HepG2 (cell line): Measurements from ENCODE around the gene CYRIA. TPM values are rescaled to one million over a fixed set of nuclear protein-coding genes. Genes with fewer than 3 reads are reported as not detected.

Experiments
- ATAC-seq: fragments of 200-7000 bp; cut with Tn5 transposase; 3 replicates; pipeline ENCODE4 v1.9.1; 2020; ENCODE audit warnings: mild to moderate bottlenecking, moderate library complexity
- BruUV-seq: library from RNA; stranded (reverse); fragments of 400-500 nt; replicated peaks from 2 replicates; lab custom pipeline; 2021; lab: Mats Ljungman, UMichigan
- CTCF ChIA-PET: fragments of 300-600 bp; formaldehyde crosslinking; extraction: SDS; loops from one replicate; lab custom pipeline; 2021; ENCODE audit warnings: low total read pairs, inconsistent platforms, low intra/inter-chr PET ratio; lab: Yijun Ruan, JAX
- POLR2A ChIA-PET: fragments of 350-600 bp; sonication (Branson Sonifier 250); formaldehyde crosslinking; loops from one replicate; lab custom pipeline; 2020; ENCODE audit warnings: antibody characterized with exemption, inconsistent platforms; lab: Yijun Ruan, JAX
- DNase-seq: peaks from one replicate; pipeline ENCODE4 v3.0.0-alpha.2; 2015; ENCODE audit warnings: low spot score
- FAIRE-seq: peaks from 3 replicates; lab custom pipeline; 2011; peaks lifted over from hg19 to GRCh38; lab: Jason Lieb, UNC
- H2AFZ ChIP-seq: one replicate; pipeline ENCODE4 v1.6.1; 2011; ENCODE audit warnings: low read length, inconsistent platforms
- H3K27ac ChIP-seq: fragments of 300-600 bp; 3 replicates; pipeline ENCODE4 v1.8.0; 2011; ENCODE audit warnings: mixed run types, mild to moderate bottlenecking, mixed read lengths, low read length, inconsistent platforms; ENCODE audit not compliant: insufficient read depth; ENCODE audit errors: extremely low read length
- H3K27me3 ChIP-seq, 2 experiments: fragments of 200-600 bp in 1 of 2; 2 replicates in 1 of 2; 3 replicates in 1 of 2; pipeline versions ENCODE4 v1.6.0 to v1.8.0; 2011; ENCODE audit warnings: low read length in 2 of 2, mild to moderate bottlenecking in 2 of 2, moderate library complexity in 2 of 2, inconsistent platforms in 1 of 2; ENCODE audit not compliant: insufficient read depth in 2 of 2, control insufficient read depth in 1 of 2
- H3K36me3 ChIP-seq, 2 experiments: fragments of 200-600 bp in 1 of 2; replicated peaks in 1 of 2; 2 replicates in 1 of 2; 3 replicates in 1 of 2; pipeline versions ENCODE4 v1.5.1 to v1.8.0; 2011; ENCODE audit warnings: low read length in 2 of 2, inconsistent platforms in 1 of 2; ENCODE audit not compliant: insufficient read depth in 2 of 2, control insufficient read depth in 1 of 2
- H3K4me1 ChIP-seq: 2 replicates; pipeline ENCODE4 v1.5.1; 2012; ENCODE audit warnings: low read length, inconsistent platforms; ENCODE audit not compliant: insufficient read depth
- H3K4me2 ChIP-seq: 2 replicates; pipeline ENCODE4 v1.6.0; 2011; ENCODE audit warnings: low read depth, low read length, inconsistent platforms
- H3K4me3 ChIP-seq, 3 experiments: fragments of 200-600 bp in 1 of 3; sonication (generic), shearing (Covaris generic) in 1 of 3; replicated peaks in 1 of 3; 2 replicates each; pipeline ENCODE4 v1.5.1; 2011 to 2016; ENCODE audit warnings: low read length in 3 of 3, inconsistent platforms in 2 of 3, low read depth in 2 of 3, mild to moderate bottlenecking in 2 of 3, control low read depth in 1 of 3, mixed read lengths in 1 of 3; ENCODE audit not compliant: insufficient read depth in 1 of 3
- H3K79me2 ChIP-seq: one replicate; pipeline ENCODE4 v1.6.1; 2011; ENCODE audit warnings: low read length, inconsistent platforms; ENCODE audit not compliant: insufficient read depth
- H3K9ac ChIP-seq: 2 replicates; pipeline ENCODE4 v1.6.0; 2011; ENCODE audit warnings: mild to moderate bottlenecking, low read depth, low read length, inconsistent platforms; ENCODE audit not compliant: insufficient read depth
- H3K9me3 ChIP-seq: 2 replicates; pipeline ENCODE4 v1.5.1; 2012; ENCODE audit warnings: mild to moderate bottlenecking, low read length
- H4K20me1 ChIP-seq: 2 replicates; pipeline ENCODE4 v1.6.0; 2011; ENCODE audit warnings: inconsistent platforms, mild to moderate bottlenecking, low read length, moderate library complexity; ENCODE audit not compliant: insufficient read depth
- HMGXB3 ChIP-seq: sonication (generic); formaldehyde crosslinking; IDR thresholded peaks from 2 replicates; pipeline ENCODE4 v1.4.0; 2020; ENCODE audit warnings: missing genetic modification reagents, borderline replicate concordance
- HOMEZ ChIP-seq: IDR thresholded peaks from 2 replicates; pipeline ENCODE4 v1.6.1; 2016; ENCODE audit warnings: low read depth
- MAFF ChIP-seq: IDR thresholded peaks from 2 replicates; pipeline ENCODE4 v1.6.1; 2011; ENCODE audit warnings: low read depth, low read length, improper control_type of control experiment
- MAFK ChIP-seq, 2 experiments: IDR thresholded peaks in 1 of 2; conservative IDR thresholded peaks in 1 of 2; 2 replicates each; pipeline ENCODE4 v1.6.1; 2011; ENCODE audit warnings: improper control_type of control experiment in 2 of 2, low read length in 2 of 2
- WGBS: methylation state at CpG from one replicate; pipeline ENCODE4 v1.1.6; 2017; ENCODE audit warnings: low lambda C conversion rate; 5-methylcytosine and 5-hydroxymethylcytosine counted together
- in situ Hi-C: cut with HindIII; loops from 2 replicates; pipeline ENCODE4 v1.10.0; 2017; ENCODE audit warnings: low pct_unique_long_range_greater_than_20kb; ENCODE audit not compliant: extremely low pct_ligation_motif_present
- intact Hi-C: fragments of 100-400 bp; cut with micrococcal nuclease; formaldehyde crosslinking; loops from one replicate; pipeline ENCODE4 v1.10.0; 2022; ENCODE audit not compliant: unreplicated experiment
- polyA plus RNA-seq, 8 experiments: library from polyadenylated mRNA; depleted of rRNA in 3 of 8; stranded (reverse) in 7 of 8; unstranded in 1 of 8; fragments of >200 nt; fragmentation: Illumina TruSeq in 4 of 8; extraction: Trizol in 4 of 8; gene quantifications; 2 replicates each; pipeline versions ENCODE4 v1.2.1 to v1.2.3, GENCODE V29; 2011 to 2016; ENCODE audit warnings: low read depth in 4 of 8, missing spikeins in 1 of 8, mixed read lengths in 1 of 8; ENCODE audit not compliant: insufficient read depth in 1 of 8
- total RNA-seq, 5 experiments: library from RNA; depleted of rRNA; stranded (reverse); fragments of >200 nt; fragmentation: Illumina TruSeq; extraction: Trizol; gene quantifications; 2 replicates each; pipeline ENCODE4 v1.2.3, GENCODE V29; 2016; ENCODE audit warnings: low read depth in 1 of 5

The CYRIA gene
- total and polyA plus RNA-seq, 2 of the 13 experiments (the other 11 are each of a cell fraction or from before 2014, with no cell fraction given), result 0.09 TPM; not detected in 1

- intact Hi-C loops (no loop called here), in situ Hi-C loops (no loop called here)
- no TSS peak for BruUV-seq
- DNase-seq (no peak), FAIRE-seq (no peak), ATAC-seq (no peak)
- no peaks in the 10 kb centered on the region for H3K36me3 ChIP-seq
- no peaks in the 10 kb centered on the region for H3K4me1 ChIP-seq
- no peak overlapping the region for H3K27ac ChIP-seq
- ChIA-PET CTCF (no interaction called here), POLR2A (no interaction called here)
- H4K20me1 ChIP-seq, result no peaks in the 10 kb centered on the region
- WGBS, result 69% methylated on average over 5 of the region's 5 CpGs
- no peak overlapping the region for H3K4me3 ChIP-seq
- no peaks in the 10 kb centered on the region for H3K79me2 ChIP-seq
- H2AFZ ChIP-seq, result no peak overlapping the region
- 0 out of 5 replicates have a peak, but pooled peaks cover 0 to 2% of the 10 kb centered on the region in 2 experiments for H3K27me3 ChIP-seq
- no peak overlapping the region for H3K4me2 ChIP-seq
- H3K9me3 ChIP-seq, result no peaks in the 10 kb centered on the region
- TF ChIP-seq HMGXB3 (CRISPR knock-in tag), result no peak
- TF ChIP-seq MAFK (conservative IDR thresholded peaks at IDR 0.05 in 1 of 2, IDR thresholded peaks at IDR 0.05 in 1 of 2; ENCODE audit: low read length in 2 of 2), result peak; percentile 22 to 62; a peak in 3 of 4 replicates
- TF ChIP-seq MAFF, result peak; percentile 24; the same call in 1 of the 2 replicates
- no peak overlapping the region for H3K9ac ChIP-seq
These were observed 47.4 kb upstream of the CYRIA start for GRCh38 chr2:16713011-16713423.

GRCh38 chr2:16709769-16710168, 44.1 kb upstream of the CYRIA start:
- Histone ChIP-seq H3K9me3 (no peaks in the 10 kb centered on the region), H3K9ac (no peak overlapping the region), H2AFZ (no peak overlapping the region), H3K27me3 (0 out of 5 replicates have a peak, but pooled peaks cover 0 to 3% of the 10 kb centered on the region in 2 experiments), H3K36me3 (no peaks in the 10 kb centered on the region), H3K27ac (no peak overlapping the region), H3K79me2 (no peaks in the 10 kb centered on the region), H4K20me1 (no peaks in the 10 kb centered on the region), H3K4me2 (no peak overlapping the region), H3K4me1 (no peaks in the 10 kb centered on the region), H3K4me3 (no peak overlapping the region)
- BruUV-seq, result no TSS peak
- CTCF ChIA-PET, result no interaction called here
- POLR2A ChIA-PET, result no interaction called here
- 0% methylated on average over 2 of the region's 2 CpGs for WGBS
- intact Hi-C loops (no loop called here), in situ Hi-C loops (no loop called here)
- DNase-seq, result no peak
- FAIRE-seq, result no peak
- no peak for ATAC-seq
- no peak for TF ChIP-seq HOMEZ (CRISPR knock-in tag)
